Astrocyte of the spinal cord (primary cell): Measurements from ENCODE around the gene PANX3.
"Not testable (repeated sequence)": the region's sequence is repeated elsewhere in the genome, so short reads cannot be mapped to it uniquely, and the experiment has no call there.

Experiments used
- DNase-seq: peaks from one replicate; pipeline ENCODE4 v3.0.0; 2011; ENCODE audit warnings: low read depth, low spot score
- H3K4me3 ChIP-seq: 2 replicates; pipeline ENCODE4 v1.5.1; 2011; ENCODE audit warnings: low read depth, mild to moderate bottlenecking, low read length, moderate library complexity
- CTCF ChIP-seq: IDR thresholded peaks from 2 replicates; pipeline ENCODE4 v1.5.1; 2012; ENCODE audit warnings: low read depth, mild to moderate bottlenecking, low read length, inconsistent platforms
- in situ Hi-C: cut with HindIII; loops from 2 replicates; pipeline ENCODE4 v1.10.0; 2017; ENCODE audit warnings: low sequenced_read_pairs

PANX3 gene

GRCh38 chr11:124595302-124595701 lies 15.9 kb upstream of the PANX3 start:
- in situ Hi-C loops: no loop called here
- TF ChIP-seq CTCF: no peak
- H3K4me3 ChIP-seq: no peak overlapping the region
- DNase-seq: no peak

- in situ Hi-C loops: no loop called here
- no peak for TF ChIP-seq CTCF
- DNase-seq: no peak
- no peak overlapping the region for H3K4me3 ChIP-seq
These were observed 13.6 kb upstream of the PANX3 start for GRCh38 chr11:124597626-124598025.

GRCh38 chr11:124600621-124601320 lies 10.5 kb upstream of the PANX3 start:
- in situ Hi-C loops: no loop called here
- TF ChIP-seq CTCF: no peak
- H3K4me3 ChIP-seq: no peak overlapping the region
- no peak for DNase-seq

- peak; percentile 25 for DNase-seq
- TF ChIP-seq CTCF: no peak
- in situ Hi-C loops: no loop called here
- no peak overlapping the region for H3K4me3 ChIP-seq
These were observed 9.0 kb upstream of the PANX3 start for GRCh38 chr11:124602193-124602592.

GRCh38 chr11:124602723-124603122 lies 8.5 kb upstream of the PANX3 start:
- H3K4me3 ChIP-seq, in situ Hi-C loops, DNase-seq: not testable (repeated sequence)

GRCh38 chr11:124605719-124606118 lies 5.5 kb upstream of the PANX3 start:
- no peak for DNase-seq
- TF ChIP-seq CTCF: no peak
- in situ Hi-C loops: no loop called here
- H3K4me3 ChIP-seq: no peak overlapping the region

GRCh38 chr11:124608147-124608546 lies 3.1 kb upstream of the PANX3 start:
- in situ Hi-C loops: no loop called here
- no peak overlapping the region for H3K4me3 ChIP-seq
- TF ChIP-seq CTCF: no peak
- no peak for DNase-seq
